Mesothelial cell of epicardium (in vitro differentiated cells): Measurements from ENCODE around the gene CEMIP2. TPM values are rescaled to one million over a fixed set of nuclear protein-coding genes. Genes with fewer than 3 reads are reported as not detected.

Experiments used
- DNase-seq, 2 experiments: peaks; one replicate each; pipeline ENCODE4 v3.0.0; 2021; ENCODE audit warnings: low spot score in 2 of 2; ENCODE audit not compliant: unreplicated experiment in 2 of 2
- H3K27ac Mint-ChIP-seq: 2 replicates; pipeline ENCODE4 v1.8.0; 2021; ENCODE audit warnings: mixed read lengths
- H3K27me3 Mint-ChIP-seq: 2 replicates; pipeline ENCODE4 v1.8.0; 2021; ENCODE audit warnings: low read depth, mixed read lengths
- H3K36me3 Mint-ChIP-seq: 2 replicates; pipeline ENCODE4 v1.8.0; 2021; ENCODE audit warnings: mixed read lengths
- H3K4me1 Mint-ChIP-seq: 2 replicates; pipeline ENCODE4 v1.8.0; 2021; ENCODE audit warnings: mixed read lengths
- H3K4me3 Mint-ChIP-seq: 2 replicates; pipeline ENCODE4 v1.8.0; 2021; ENCODE audit warnings: mild to moderate bottlenecking, moderate library complexity, mixed read lengths
- H3K9me3 Mint-ChIP-seq: 2 replicates; pipeline ENCODE4 v1.8.0; 2021; ENCODE audit warnings: mixed read lengths
- total RNA-seq: library from RNA; stranded (reverse); gene quantifications from 3 replicates; pipeline ENCODE4 v1.2.1, GENCODE V29; 2021
- TF ChIP-seq, protein P1 (sequence below): fragments of 200-600 bp; sonication (generic); IDR thresholded peaks from one replicate; pipeline ENCODE4 v1.5.0; 2021; ENCODE audit warnings: antibody characterized with exemption; ENCODE audit not compliant: unreplicated experiment

CEMIP2 gene
- total RNA-seq, 1 donor from 2014 or later = 122 TPM

DNA sequence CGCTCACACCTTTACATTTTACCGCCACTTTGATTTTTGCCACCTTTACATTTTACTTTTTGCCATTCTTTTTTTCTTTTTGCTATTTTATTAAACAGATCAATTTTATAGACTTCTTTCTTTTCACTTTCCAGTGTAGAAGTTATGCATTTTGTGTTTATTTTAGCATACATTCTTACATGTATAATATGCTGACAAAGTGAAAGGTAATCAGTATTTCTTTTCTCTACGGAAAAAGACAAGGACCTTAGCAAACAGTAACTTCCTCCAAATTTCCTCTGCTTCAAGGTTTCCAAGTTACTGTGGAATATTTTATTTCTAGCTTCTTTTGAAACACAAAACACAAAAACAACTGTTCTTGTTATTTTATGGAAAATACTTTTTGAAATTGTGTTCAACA lies 97.0 kb downstream of the CEMIP2 start:
- Mint-ChIP-seq H3K36me3 (peaks cover 6% of the 10 kb centered on the region), H3K27ac (no peak overlapping the region), H3K4me1 (peaks cover 7% of the 10 kb centered on the region), H3K27me3 (no peaks in the 10 kb centered on the region), H3K9me3 (peaks cover 13% of the 10 kb centered on the region), H3K4me3 (no peak overlapping the region)
- no peak for DNase-seq
- TF ChIP-seq, protein P1, sequence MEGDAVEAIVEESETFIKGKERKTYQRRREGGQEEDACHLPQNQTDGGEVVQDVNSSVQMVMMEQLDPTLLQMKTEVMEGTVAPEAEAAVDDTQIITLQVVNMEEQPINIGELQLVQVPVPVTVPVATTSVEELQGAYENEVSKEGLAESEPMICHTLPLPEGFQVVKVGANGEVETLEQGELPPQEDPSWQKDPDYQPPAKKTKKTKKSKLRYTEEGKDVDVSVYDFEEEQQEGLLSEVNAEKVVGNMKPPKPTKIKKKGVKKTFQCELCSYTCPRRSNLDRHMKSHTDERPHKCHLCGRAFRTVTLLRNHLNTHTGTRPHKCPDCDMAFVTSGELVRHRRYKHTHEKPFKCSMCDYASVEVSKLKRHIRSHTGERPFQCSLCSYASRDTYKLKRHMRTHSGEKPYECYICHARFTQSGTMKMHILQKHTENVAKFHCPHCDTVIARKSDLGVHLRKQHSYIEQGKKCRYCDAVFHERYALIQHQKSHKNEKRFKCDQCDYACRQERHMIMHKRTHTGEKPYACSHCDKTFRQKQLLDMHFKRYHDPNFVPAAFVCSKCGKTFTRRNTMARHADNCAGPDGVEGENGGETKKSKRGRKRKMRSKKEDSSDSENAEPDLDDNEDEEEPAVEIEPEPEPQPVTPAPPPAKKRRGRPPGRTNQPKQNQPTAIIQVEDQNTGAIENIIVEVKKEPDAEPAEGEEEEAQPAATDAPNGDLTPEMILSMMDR = no peak

DNA sequence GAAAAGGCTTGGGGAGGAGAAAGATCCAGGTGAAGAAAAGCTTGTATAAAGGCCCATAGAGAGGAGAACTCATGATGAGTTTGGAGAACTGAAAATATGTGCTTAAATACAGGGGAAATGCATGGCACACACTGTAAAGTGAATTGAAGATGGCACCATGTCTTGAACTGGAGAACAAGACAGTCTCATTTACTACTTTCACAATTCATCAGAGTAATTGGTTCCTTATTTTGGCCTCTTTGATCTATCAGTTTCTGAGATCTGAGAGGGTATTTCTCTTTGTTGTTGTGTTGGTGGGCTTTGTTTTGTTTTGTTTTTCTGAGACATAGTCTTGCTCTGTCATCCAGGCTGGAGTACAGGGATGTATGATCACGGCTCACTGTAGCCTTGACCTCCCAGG lies 98.2 kb downstream of the CEMIP2 start:
- Mint-ChIP-seq H3K27ac (no peak overlapping the region), H3K4me1 (peaks cover 7% of the 10 kb centered on the region), H3K9me3 (peaks cover 12% of the 10 kb centered on the region), H3K4me3 (no peak overlapping the region), H3K27me3 (no peaks in the 10 kb centered on the region), H3K36me3 (peaks cover 3% of the 10 kb centered on the region)
- TF ChIP-seq, protein P1 = no peak
- no peak for DNase-seq

DNA sequence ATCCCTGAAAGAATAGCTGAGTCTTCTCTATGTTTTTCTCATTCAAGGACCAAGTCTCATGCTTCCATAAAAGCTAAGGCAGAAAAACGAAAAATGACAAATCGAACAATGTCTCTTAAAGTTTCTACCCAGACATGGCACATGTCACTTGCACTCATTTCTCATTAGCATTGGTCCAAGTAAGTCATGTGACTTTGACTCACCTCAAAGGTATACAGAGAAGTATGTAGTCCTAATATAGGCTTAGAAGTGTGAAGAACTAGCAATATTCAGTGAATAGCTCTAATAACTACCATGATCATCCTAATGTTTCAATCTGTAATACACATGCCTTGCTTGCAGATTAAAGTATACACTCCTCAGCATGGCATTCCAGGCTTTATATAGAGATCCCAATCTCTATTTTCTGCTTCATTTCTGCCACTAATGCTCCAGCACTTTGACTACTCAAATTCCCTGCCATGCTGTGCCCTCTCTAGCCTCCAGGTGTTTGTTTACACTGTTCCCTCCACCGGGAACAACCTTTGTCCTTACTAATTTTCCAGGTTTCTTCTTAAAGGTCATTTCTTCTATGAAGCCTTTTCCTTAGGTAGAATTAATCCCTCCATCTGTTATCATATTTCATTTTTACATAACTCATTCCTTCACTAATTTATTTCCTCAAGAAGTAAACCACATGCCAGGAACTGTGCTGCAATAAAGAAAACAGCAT lies 98.9 kb downstream of the CEMIP2 start:
- TF ChIP-seq, protein P1 = no peak
- Mint-ChIP-seq H3K27me3 (no peaks in the 10 kb centered on the region), H3K4me1 (peaks cover 12% of the 10 kb centered on the region), H3K27ac (no peak overlapping the region), H3K9me3 (peaks cover 9% of the 10 kb centered on the region), H3K36me3 (no peaks in the 10 kb centered on the region), H3K4me3 (no peak overlapping the region)
- no peak for DNase-seq

DNA sequence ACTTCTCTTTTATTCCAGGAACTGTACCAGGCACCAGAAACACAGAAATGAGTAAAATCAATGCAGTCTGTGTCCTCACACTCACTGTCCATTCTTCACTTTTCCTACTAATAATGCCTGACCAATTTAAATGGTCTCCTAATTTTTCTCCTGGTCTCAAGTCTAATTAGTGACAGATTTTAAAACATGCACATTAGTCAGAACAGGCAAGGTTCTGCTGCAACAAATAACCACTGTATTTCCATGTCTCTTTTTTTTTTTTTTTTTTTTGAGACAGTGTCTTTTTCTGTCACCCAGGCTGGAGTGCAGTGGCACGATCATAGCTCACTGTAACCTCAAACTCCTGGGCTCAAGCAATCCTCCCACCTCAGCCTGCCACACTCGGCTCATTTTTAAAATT lies 99.6 kb downstream of the CEMIP2 start:
- TF ChIP-seq, protein P1 = no peak
- H3K9me3 Mint-ChIP-seq = peaks cover 8% of the 10 kb centered on the region
- no peak overlapping the region for H3K4me3 Mint-ChIP-seq
- peaks cover 19% of the 10 kb centered on the region for H3K4me1 Mint-ChIP-seq
- H3K27me3 Mint-ChIP-seq = no peaks in the 10 kb centered on the region
- DNase-seq = no peak
- H3K27ac Mint-ChIP-seq = no peak overlapping the region
- no peaks in the 10 kb centered on the region for H3K36me3 Mint-ChIP-seq

DNA sequence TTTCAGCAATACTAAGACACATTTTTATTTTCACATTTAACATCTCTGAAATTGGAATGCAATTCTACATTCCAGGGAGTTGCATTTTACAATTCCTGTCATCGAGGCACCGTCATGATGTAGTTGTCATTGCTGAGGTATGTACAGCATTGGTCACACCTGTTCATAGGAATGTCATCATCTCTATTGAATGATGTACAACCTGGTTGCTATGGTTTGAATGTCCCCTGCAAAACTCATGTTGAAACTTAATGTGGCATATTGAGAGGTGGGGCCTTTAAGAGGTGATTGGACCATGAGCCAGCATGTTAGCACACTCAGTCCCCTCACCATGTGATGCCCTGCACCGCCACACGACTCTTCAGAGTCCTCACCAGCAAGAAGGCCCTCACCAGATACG lies 103.1 kb downstream of the CEMIP2 start:
- no peaks in the 10 kb centered on the region for H3K27me3 Mint-ChIP-seq
- H3K27ac Mint-ChIP-seq = no peak overlapping the region

More for the DNA sequence above, 103.1 kb downstream of the CEMIP2 start:
- Mint-ChIP-seq H3K4me1 (peaks cover 32% of the 10 kb centered on the region), H3K4me3 (no peak overlapping the region), H3K36me3 (no peaks in the 10 kb centered on the region), H3K9me3 (peaks cover 8% of the 10 kb centered on the region)
- DNase-seq = no peak
- TF ChIP-seq, protein P1 = no peak
